T-helper 2 cell treated with Interferon-gamma antibody and Interleukin-4, amounts not matched to agents 5 μg/mL and 100 μg/mL, for 36 hours (primary cell): ENCODE results near the gene PDE6B.
"Not testable (repeated sequence)": the region's sequence is repeated elsewhere in the genome, so short reads cannot be mapped to it uniquely, and the experiment has no call there.

ENCODE experiments used
- DNase-seq: peaks from one replicate; pipeline ENCODE4 v3.0.0; 2021; ENCODE audit warnings: low spot score
- H3K27ac Mint-ChIP-seq: one replicate; pipeline ENCODE4 v1.8.0; 2021; ENCODE audit warnings: mild to moderate bottlenecking, mixed read lengths
- H3K27me3 Mint-ChIP-seq: one replicate; pipeline ENCODE4 v1.8.0; 2021; ENCODE audit warnings: low read depth, mixed read lengths
- H3K36me3 Mint-ChIP-seq: one replicate; pipeline ENCODE4 v1.8.0; 2021; ENCODE audit warnings: low read depth, mixed read lengths
- H3K4me1 Mint-ChIP-seq: one replicate; pipeline ENCODE4 v1.8.0; 2021; ENCODE audit warnings: low read depth, mixed read lengths
- H3K4me3 Mint-ChIP-seq: one replicate; pipeline ENCODE4 v1.8.0; 2022; ENCODE audit warnings: mild to moderate bottlenecking, moderate library complexity, mixed read lengths
- H3K9me3 Mint-ChIP-seq: one replicate; pipeline ENCODE4 v1.8.0; 2021; ENCODE audit warnings: mixed read lengths

Gene PDE6B

GRCh38 chr4:704971-705277 is 79.6 kb downstream of the PDE6B start:
- peaks cover 6% of the 10 kb centered on the region for H3K36me3 Mint-ChIP-seq
- DNase-seq: no peak
- no peaks in the 10 kb centered on the region for H3K9me3 Mint-ChIP-seq
- H3K27ac Mint-ChIP-seq: peak overlapping the region; percentile 85
- no peaks in the 10 kb centered on the region for H3K27me3 Mint-ChIP-seq
- H3K4me1 Mint-ChIP-seq: peaks cover 17% of the 10 kb centered on the region
- H3K4me3 Mint-ChIP-seq: peak overlapping the region; percentile 87

GRCh38 chr4:705278-706082 is 80.1 kb downstream of the PDE6B start, which contains the start of gene PCGF3:
PCGF3 (plus strand) TSS chr4:705832; CDS start chr4:733681, 27,849 bp downstream.
- peak within 1 kb of the TSS; percentile 87 for H3K4me3 Mint-ChIP-seq
- no peaks in the 10 kb centered on the region for H3K9me3 Mint-ChIP-seq
- H3K36me3 Mint-ChIP-seq: peaks cover 6% of the 10 kb centered on the region
- peak; percentile 94 for DNase-seq
- peaks cover 12% of the 10 kb centered on the region for H3K4me1 Mint-ChIP-seq
- no peaks in the 10 kb centered on the region for H3K27me3 Mint-ChIP-seq
- H3K27ac Mint-ChIP-seq: peak within 1 kb of the TSS; percentile 85

GRCh38 chr4:706083-706633 is 80.8 kb downstream of the PDE6B start:
- H3K27ac Mint-ChIP-seq, H3K27me3 Mint-ChIP-seq, H3K4me3 Mint-ChIP-seq, H3K9me3 Mint-ChIP-seq, H3K4me1 Mint-ChIP-seq, H3K36me3 Mint-ChIP-seq, DNase-seq: not testable (repeated sequence)

GRCh38 chr4:706834-707598 is 81.6 kb downstream of the PDE6B start:
- Mint-ChIP-seq H3K27me3 (no peaks in the 10 kb centered on the region), H3K4me3 (no peak overlapping the region), H3K4me1 (peaks cover 9% of the 10 kb centered on the region), H3K27ac (no peak overlapping the region), H3K9me3 (no peaks in the 10 kb centered on the region), H3K36me3 (peaks cover 7% of the 10 kb centered on the region)
- no peak for DNase-seq

GRCh38 chr4:707929-708630 is 82.7 kb downstream of the PDE6B start:
- Mint-ChIP-seq H3K36me3 (peaks cover 7% of the 10 kb centered on the region), H3K27me3 (no peaks in the 10 kb centered on the region), H3K27ac (no peak overlapping the region), H3K4me1 (peaks cover 9% of the 10 kb centered on the region), H3K4me3 (no peak overlapping the region), H3K9me3 (no peaks in the 10 kb centered on the region)
- DNase-seq: no peak

- no peak overlapping the region for H3K4me3 Mint-ChIP-seq
- no peak overlapping the region for H3K27ac Mint-ChIP-seq
- no peak for DNase-seq
- no peaks in the 10 kb centered on the region for H3K9me3 Mint-ChIP-seq
- H3K4me1 Mint-ChIP-seq: peaks cover 9% of the 10 kb centered on the region
- H3K36me3 Mint-ChIP-seq: peaks cover 7% of the 10 kb centered on the region
- H3K27me3 Mint-ChIP-seq: no peaks in the 10 kb centered on the region
Measured at GRCh38 chr4:708631-708933, 83.2 kb downstream of the PDE6B start.

- peaks cover 9% of the 10 kb centered on the region for H3K4me1 Mint-ChIP-seq
- H3K4me3 Mint-ChIP-seq: no peak overlapping the region
- peaks cover 7% of the 10 kb centered on the region for H3K36me3 Mint-ChIP-seq
- no peaks in the 10 kb centered on the region for H3K27me3 Mint-ChIP-seq
- no peak for DNase-seq
- no peaks in the 10 kb centered on the region for H3K9me3 Mint-ChIP-seq
- H3K27ac Mint-ChIP-seq: no peak overlapping the region
Measured at GRCh38 chr4:709348-709747, 84.0 kb downstream of the PDE6B start.

GRCh38 chr4:710116-710515 is 84.7 kb downstream of the PDE6B start:
- Mint-ChIP-seq H3K27ac (peak overlapping the region; percentile 1), H3K27me3 (no peaks in the 10 kb centered on the region), H3K4me1 (peaks cover 9% of the 10 kb centered on the region)

GRCh38 chr4:710916-711315 is 85.5 kb downstream of the PDE6B start:
- Mint-ChIP-seq H3K4me1 (peaks cover 6% of the 10 kb centered on the region), H3K4me3 (no peak overlapping the region), H3K27me3 (no peaks in the 10 kb centered on the region), H3K9me3 (no peaks in the 10 kb centered on the region), H3K36me3 (peaks cover 9% of the 10 kb centered on the region), H3K27ac (no peak overlapping the region)
- DNase-seq: no peak

More at GRCh38 chr4:710116-710515, 84.7 kb downstream of the PDE6B start:
- DNase-seq: no peak
- Mint-ChIP-seq H3K4me3 (no peak overlapping the region), H3K36me3 (peaks cover 9% of the 10 kb centered on the region), H3K9me3 (no peaks in the 10 kb centered on the region)

GRCh38 chr4:712093-712492 is 86.7 kb downstream of the PDE6B start:
- Mint-ChIP-seq H3K4me1 (peaks cover 8% of the 10 kb centered on the region), H3K9me3 (no peaks in the 10 kb centered on the region), H3K27ac (no peak overlapping the region), H3K4me3 (no peak overlapping the region), H3K27me3 (no peaks in the 10 kb centered on the region), H3K36me3 (peaks cover 9% of the 10 kb centered on the region)
- no peak for DNase-seq

GRCh38 chr4:712916-713632 is 87.7 kb downstream of the PDE6B start:
- H3K36me3 Mint-ChIP-seq: peaks cover 9% of the 10 kb centered on the region

GRCh38 chr4:714087-714486 is 88.7 kb downstream of the PDE6B start:
- H3K4me1 Mint-ChIP-seq: peaks cover 8% of the 10 kb centered on the region
- no peaks in the 10 kb centered on the region for H3K9me3 Mint-ChIP-seq
- H3K4me3 Mint-ChIP-seq: no peak overlapping the region
- DNase-seq: no peak
- peaks cover 7% of the 10 kb centered on the region for H3K36me3 Mint-ChIP-seq
- H3K27me3 Mint-ChIP-seq: no peaks in the 10 kb centered on the region
- no peak overlapping the region for H3K27ac Mint-ChIP-seq

More at GRCh38 chr4:712916-713632, 87.7 kb downstream of the PDE6B start:
- Mint-ChIP-seq H3K4me1 (peaks cover 8% of the 10 kb centered on the region), H3K9me3 (no peaks in the 10 kb centered on the region), H3K27ac (no peak overlapping the region), H3K4me3 (no peak overlapping the region), H3K27me3 (no peaks in the 10 kb centered on the region)
- DNase-seq: no peak

- no peak overlapping the region for H3K27ac Mint-ChIP-seq
- H3K27me3 Mint-ChIP-seq: no peaks in the 10 kb centered on the region
- no peak overlapping the region for H3K4me3 Mint-ChIP-seq
- peaks cover 22% of the 10 kb centered on the region for H3K36me3 Mint-ChIP-seq
- H3K4me1 Mint-ChIP-seq: peaks cover 2% of the 10 kb centered on the region
- H3K9me3 Mint-ChIP-seq: no peaks in the 10 kb centered on the region
- no peak for DNase-seq
Measured at GRCh38 chr4:717601-718320, 92.4 kb downstream of the PDE6B start.
